D721Med (cell line): ENCODE measurements around the gene LRRC14B.

Experiments used
- DNase-seq: peaks from one replicate; pipeline ENCODE4 v3.0.0; 2011; ENCODE audit warnings: low spot score; ENCODE audit not compliant: insufficient read length
- FAIRE-seq: peaks from 2 replicates; lab custom pipeline; 2011; peaks lifted over from hg19 to GRCh38; lab: Jason Lieb, UNC
- TF ChIP-seq, protein P1 (sequence below): IDR thresholded peaks from 2 replicates; pipeline ENCODE4 v1.5.1; 2012; ENCODE audit warnings: mild to moderate bottlenecking, control low read depth; ENCODE audit not compliant: insufficient read depth; ENCODE audit errors: missing control alignments

The LRRC14B gene

DNA sequence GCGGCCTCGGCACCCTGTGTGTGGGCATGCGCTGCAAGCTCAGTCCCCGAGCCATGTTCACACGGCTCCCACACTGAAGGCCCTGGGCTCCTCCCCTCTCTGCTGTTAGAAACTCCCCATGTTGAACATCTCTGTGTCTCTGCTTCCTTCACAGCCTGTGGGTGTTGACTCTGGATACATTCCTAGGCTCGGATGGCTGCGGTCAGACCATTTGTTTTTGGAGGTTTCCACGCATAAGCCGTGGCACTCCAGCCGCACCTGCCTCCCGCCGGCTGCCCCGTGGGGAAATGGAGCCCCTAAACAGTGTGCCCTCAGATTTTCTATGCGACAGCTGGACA, 31.2 kb upstream of the LRRC14B start:
- no peak for FAIRE-seq
- TF ChIP-seq, protein P1, sequence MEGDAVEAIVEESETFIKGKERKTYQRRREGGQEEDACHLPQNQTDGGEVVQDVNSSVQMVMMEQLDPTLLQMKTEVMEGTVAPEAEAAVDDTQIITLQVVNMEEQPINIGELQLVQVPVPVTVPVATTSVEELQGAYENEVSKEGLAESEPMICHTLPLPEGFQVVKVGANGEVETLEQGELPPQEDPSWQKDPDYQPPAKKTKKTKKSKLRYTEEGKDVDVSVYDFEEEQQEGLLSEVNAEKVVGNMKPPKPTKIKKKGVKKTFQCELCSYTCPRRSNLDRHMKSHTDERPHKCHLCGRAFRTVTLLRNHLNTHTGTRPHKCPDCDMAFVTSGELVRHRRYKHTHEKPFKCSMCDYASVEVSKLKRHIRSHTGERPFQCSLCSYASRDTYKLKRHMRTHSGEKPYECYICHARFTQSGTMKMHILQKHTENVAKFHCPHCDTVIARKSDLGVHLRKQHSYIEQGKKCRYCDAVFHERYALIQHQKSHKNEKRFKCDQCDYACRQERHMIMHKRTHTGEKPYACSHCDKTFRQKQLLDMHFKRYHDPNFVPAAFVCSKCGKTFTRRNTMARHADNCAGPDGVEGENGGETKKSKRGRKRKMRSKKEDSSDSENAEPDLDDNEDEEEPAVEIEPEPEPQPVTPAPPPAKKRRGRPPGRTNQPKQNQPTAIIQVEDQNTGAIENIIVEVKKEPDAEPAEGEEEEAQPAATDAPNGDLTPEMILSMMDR: no peak
- no peak for DNase-seq

DNA sequence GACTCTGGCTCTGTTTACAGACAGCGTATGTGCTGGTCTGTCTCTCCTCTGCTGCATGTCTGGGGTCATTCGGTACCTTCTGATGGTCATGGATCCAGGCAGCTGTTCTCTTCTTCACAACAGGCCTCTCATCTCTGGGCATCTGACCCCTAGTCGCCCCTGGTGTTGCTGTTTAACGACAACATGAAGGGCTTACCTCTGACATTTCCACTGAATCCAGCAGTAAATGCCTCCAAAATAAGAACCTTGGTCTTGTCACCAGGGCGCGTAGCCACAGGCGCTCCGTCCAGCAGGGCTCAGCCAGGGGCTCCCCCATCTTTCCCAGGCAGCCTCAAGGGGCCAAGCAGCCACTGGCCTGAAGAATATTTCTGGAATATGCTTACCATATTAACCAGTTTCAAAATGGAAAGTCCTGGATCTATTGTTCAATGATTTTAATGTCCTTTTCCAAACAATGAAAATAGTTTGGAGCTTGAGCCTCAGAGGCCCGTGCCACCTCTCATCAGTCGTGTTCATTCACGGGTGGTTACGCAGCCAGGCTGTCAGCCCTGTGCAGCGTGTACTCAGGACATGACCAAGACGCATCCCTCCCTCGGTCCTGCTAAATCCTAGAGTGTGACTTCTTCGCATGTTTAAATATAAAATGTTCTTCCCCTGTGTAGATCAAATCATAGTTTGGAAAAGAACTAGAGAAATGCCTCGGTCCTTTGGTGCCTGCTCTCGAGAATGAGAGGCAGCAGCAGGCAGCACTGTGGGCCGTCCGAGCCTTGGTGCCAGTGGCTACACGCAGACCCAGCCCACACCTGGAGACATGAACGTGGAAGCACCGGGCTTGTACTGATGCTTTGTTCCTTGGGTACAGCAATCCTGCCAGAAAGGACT, 30.1 kb upstream of the LRRC14B start:
- no peak for FAIRE-seq
- TF ChIP-seq, protein P1: no peak
- DNase-seq: no peak

DNA sequence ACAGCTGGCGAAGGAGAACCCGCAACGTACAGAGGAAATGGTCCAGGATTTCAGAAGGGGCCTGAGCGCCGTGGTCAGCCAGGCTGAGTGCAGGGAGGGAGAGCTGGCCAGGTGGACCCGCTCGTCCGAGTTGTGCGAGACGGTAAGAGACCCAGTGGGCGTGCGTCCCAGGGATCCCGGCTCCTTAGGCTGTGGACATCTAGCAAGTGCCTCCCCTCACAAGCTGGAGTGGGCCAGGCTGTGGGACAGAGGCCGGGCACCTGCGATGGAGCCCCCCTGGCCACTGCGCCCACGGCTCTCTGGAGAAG, 29.5 kb upstream of the LRRC14B start:
- DNase-seq: no peak
- TF ChIP-seq, protein P1: no peak
- no peak for FAIRE-seq

DNA sequence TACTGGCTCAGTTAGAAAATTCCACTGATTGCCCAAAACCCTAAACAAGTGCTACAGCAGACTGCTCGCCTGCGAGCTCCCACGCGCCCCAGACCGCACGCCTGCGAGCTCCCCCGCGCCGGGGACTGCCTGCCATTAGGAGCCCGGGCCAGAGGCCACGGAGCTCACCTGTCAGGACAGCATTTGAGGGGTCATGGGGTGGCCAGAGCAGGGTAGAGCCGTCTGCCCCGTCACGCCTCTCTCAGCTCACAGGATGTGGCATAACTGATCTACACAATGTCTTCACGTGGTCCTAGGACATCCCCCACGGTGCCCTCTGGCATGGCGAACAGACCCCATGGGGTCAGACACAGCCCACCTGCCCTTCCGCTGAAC, 29.1 kb upstream of the LRRC14B start:
- no peak for FAIRE-seq
- TF ChIP-seq, protein P1: no peak
- DNase-seq: no peak

GRCh38 chr5:162565-163337, 28.5 kb upstream of the LRRC14B start:
- FAIRE-seq: no peak
- no peak for DNase-seq
- TF ChIP-seq, protein P1: no peak

DNA sequence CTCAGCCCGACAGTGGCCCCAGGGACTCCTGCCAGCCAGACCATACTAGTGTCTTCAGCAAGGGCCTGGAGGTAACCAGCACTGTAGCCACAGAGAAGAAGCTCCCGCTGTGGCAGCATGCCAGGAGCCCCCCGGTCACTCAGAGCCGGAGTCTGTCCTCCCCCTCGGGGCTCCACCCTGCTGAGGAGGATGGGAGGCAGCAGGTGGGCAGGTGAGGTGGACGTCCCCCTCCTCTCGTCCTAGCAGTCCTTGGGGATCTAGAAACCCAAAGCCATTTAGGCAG, 28.0 kb upstream of the LRRC14B start:
- DNase-seq: no peak
- TF ChIP-seq, protein P1: no peak
- no peak for FAIRE-seq

DNA sequence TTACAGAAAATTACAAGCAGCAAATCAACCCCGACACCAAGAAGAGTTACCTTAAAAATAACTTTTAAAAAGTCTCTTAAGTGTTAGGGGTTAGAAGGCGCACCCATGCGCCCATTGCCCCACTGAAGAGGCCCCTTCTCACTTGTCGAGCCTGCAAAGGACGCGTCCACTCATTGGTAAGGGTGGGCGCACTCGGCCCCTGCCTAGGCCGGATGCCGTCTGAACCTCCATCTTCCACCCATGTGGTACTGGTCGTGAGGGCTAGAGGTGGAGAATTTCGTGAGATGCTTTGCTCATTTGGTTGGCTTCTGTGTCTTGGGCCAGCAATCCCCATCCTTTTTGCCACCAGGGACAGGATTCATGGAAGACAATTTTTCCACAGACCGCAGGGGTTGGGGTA, 27.5 kb upstream of the LRRC14B start:
- TF ChIP-seq, protein P1: no peak
- DNase-seq (no peak), FAIRE-seq (no peak)
